ENCODE data around the gene MTOR.

DNA sequence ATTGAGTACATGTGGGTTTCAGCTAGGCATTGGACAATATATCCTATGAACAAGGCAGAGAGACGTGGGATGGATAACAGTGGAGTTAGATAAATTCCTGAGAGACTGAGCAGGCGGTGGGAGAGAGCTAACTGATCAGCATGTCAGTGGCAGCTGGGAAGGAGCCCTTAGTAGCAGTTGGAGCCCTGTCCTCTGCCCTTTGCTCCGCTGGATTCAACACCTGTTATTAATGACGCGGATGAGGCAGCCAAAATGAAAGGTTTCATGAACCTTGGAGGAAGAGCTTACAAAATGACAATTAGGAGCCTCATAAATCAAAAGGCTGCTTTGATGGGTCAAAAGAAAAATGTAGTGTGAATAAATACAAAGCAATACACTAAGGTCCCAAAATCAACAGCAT lies 26.7 kb upstream of the MTOR start:
- TF ChIP-seq, protein P1, sequence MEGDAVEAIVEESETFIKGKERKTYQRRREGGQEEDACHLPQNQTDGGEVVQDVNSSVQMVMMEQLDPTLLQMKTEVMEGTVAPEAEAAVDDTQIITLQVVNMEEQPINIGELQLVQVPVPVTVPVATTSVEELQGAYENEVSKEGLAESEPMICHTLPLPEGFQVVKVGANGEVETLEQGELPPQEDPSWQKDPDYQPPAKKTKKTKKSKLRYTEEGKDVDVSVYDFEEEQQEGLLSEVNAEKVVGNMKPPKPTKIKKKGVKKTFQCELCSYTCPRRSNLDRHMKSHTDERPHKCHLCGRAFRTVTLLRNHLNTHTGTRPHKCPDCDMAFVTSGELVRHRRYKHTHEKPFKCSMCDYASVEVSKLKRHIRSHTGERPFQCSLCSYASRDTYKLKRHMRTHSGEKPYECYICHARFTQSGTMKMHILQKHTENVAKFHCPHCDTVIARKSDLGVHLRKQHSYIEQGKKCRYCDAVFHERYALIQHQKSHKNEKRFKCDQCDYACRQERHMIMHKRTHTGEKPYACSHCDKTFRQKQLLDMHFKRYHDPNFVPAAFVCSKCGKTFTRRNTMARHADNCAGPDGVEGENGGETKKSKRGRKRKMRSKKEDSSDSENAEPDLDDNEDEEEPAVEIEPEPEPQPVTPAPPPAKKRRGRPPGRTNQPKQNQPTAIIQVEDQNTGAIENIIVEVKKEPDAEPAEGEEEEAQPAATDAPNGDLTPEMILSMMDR (IDR thresholded peaks at IDR 0.05; ENCODE audit: insufficient read depth, low read length) = no peak
- TF ChIP-seq POLR2AphosphoS5 (IDR thresholded peaks at IDR 0.05; ENCODE audit: low read depth) (no peak), SPI1 (IDR thresholded peaks at IDR 0.05; ENCODE audit: borderline replicate concordance, low read depth) (no peak)
